HEK293 (cell line): ENCODE results near the gene HBA2.

ENCODE experiments used
- CTCF ChIA-PET: fragments of 350-600 bp; formaldehyde crosslinking; extraction: SDS; loops from one replicate; lab custom pipeline; 2021; ENCODE audit warnings: antibody characterized with exemption; lab: Yijun Ruan, JAX
- POLR2A ChIA-PET: fragments of 300-600 bp; formaldehyde crosslinking; extraction: SDS; loops from one replicate; lab custom pipeline; 2020; ENCODE audit warnings: antibody characterized with exemption, inconsistent platforms; lab: Yijun Ruan, JAX
- H3K27ac ChIP-seq: fragments of 200-500 bp; sonication (Bioruptor generic); 2 replicates; pipeline ENCODE4 v1.5.1; 2014; ENCODE audit warnings: low read depth, low read length, control low read depth, inconsistent platforms; ENCODE audit errors: extremely low read depth
- H3K36me3 ChIP-seq, 2 experiments: fragments of 200-500 bp in 1 of 2; sonication (Bioruptor generic) in 1 of 2; 1 replicate in 1 of 2; 2 replicates in 1 of 2; pipeline ENCODE4 v1.5.1; 2014 to 2017; ENCODE audit warnings: inconsistent platforms in 2 of 2, low read length in 2 of 2; ENCODE audit not compliant: control insufficient read depth in 2 of 2, insufficient read depth in 1 of 2
- H3K4me1 ChIP-seq: fragments of 200-500 bp; sonication (Bioruptor generic); 2 replicates; pipeline ENCODE4 v1.5.1; 2014; ENCODE audit warnings: mild to moderate bottlenecking, low read length, inconsistent platforms; ENCODE audit not compliant: control insufficient read depth, insufficient read depth
- H3K4me3 ChIP-seq: 2 replicates; pipeline ENCODE4 v1.5.1; 2011; ENCODE audit warnings: low read depth, mild to moderate bottlenecking, control low read depth, low read length, moderate library complexity
- H3K9me3 ChIP-seq: fragments of 200-500 bp; sonication (Bioruptor generic); 2 replicates; pipeline ENCODE4 v1.5.1; 2014; ENCODE audit warnings: low read depth, low read length, inconsistent platforms; ENCODE audit not compliant: control insufficient read depth, insufficient read depth
- ATF2 ChIP-seq: fragments of 450-650 bp; formaldehyde crosslinking; IDR thresholded peaks from 2 replicates; pipeline ENCODE4 v1.5.1; 2016; ENCODE audit warnings: missing biosample characterization, missing genetic modification characterization, low read depth
- INSM2 ChIP-seq: fragments of 450-650 bp; formaldehyde crosslinking; IDR thresholded peaks from 2 replicates; pipeline ENCODE4 v1.5.1; 2016; ENCODE audit warnings: missing biosample characterization, missing genetic modification characterization
- KLF1 ChIP-seq: fragments of 450-650 bp; formaldehyde crosslinking; IDR thresholded peaks from 2 replicates; pipeline ENCODE4 v1.5.1; 2016; ENCODE audit warnings: missing biosample characterization, missing genetic modification characterization
- SETDB1 ChIP-seq: IDR thresholded peaks from one replicate; pipeline ENCODE4 v1.6.1; 2017; ENCODE audit warnings: mild to moderate bottlenecking, low read length, moderate library complexity, mixed read lengths; ENCODE audit not compliant: insufficient read length
- ZBTB17 ChIP-seq: fragments of 450-650 bp; formaldehyde crosslinking; IDR thresholded peaks from 2 replicates; pipeline ENCODE4 v1.5.1; 2016; ENCODE audit warnings: missing biosample characterization, missing genetic modification characterization
- ZBTB44 ChIP-seq: fragments of 450-650 bp; IDR thresholded peaks from 2 replicates; pipeline ENCODE4 v1.5.1; 2018; ENCODE audit warnings: missing biosample characterization, mild to moderate bottlenecking, missing genetic modification characterization
- ZBTB48 ChIP-seq: fragments of 450-650 bp; formaldehyde crosslinking; IDR thresholded peaks from 2 replicates; pipeline ENCODE4 v1.5.1; 2016; ENCODE audit warnings: missing biosample characterization, missing genetic modification characterization
- ZBTB7A ChIP-seq: fragments of 450-650 bp; formaldehyde crosslinking; IDR thresholded peaks from 2 replicates; pipeline ENCODE4 v1.5.1; 2016; ENCODE audit warnings: low read depth, missing biosample characterization, missing genetic modification characterization
- ZNF140 ChIP-seq: fragments of 450-650 bp; formaldehyde crosslinking; IDR thresholded peaks from 2 replicates; pipeline ENCODE4 v1.5.1; 2016; ENCODE audit warnings: missing biosample characterization, missing genetic modification characterization
- ZNF146 ChIP-seq: fragments of 450-650 bp; formaldehyde crosslinking; IDR thresholded peaks from 2 replicates; pipeline ENCODE4 v1.5.1; 2016; ENCODE audit warnings: missing biosample characterization, missing genetic modification characterization
- ZNF19 ChIP-seq: fragments of 450-650 bp; formaldehyde crosslinking; IDR thresholded peaks from 2 replicates; pipeline ENCODE4; 2016; ENCODE audit warnings: missing biosample characterization, missing genetic modification characterization, low read depth
- ZNF335 ChIP-seq: fragments of 450-650 bp; formaldehyde crosslinking; conservative IDR thresholded peaks from 2 replicates; pipeline ENCODE4 v1.5.1; 2016; ENCODE audit warnings: missing biosample characterization, missing genetic modification characterization
- ZNF394 ChIP-seq: fragments of 450-650 bp; formaldehyde crosslinking; IDR thresholded peaks from 2 replicates; pipeline ENCODE4 v1.5.1; 2016; ENCODE audit warnings: missing biosample characterization, missing genetic modification characterization, mild to moderate bottlenecking, moderate library complexity, borderline replicate concordance
- ZNF654 ChIP-seq: fragments of 450-650 bp; formaldehyde crosslinking; IDR thresholded peaks from 2 replicates; pipeline ENCODE4 v1.5.1; 2016; ENCODE audit warnings: low read depth, missing biosample characterization, missing genetic modification characterization
- ZNF792 ChIP-seq: fragments of 450-650 bp; formaldehyde crosslinking; IDR thresholded peaks from 2 replicates; pipeline ENCODE4 v1.5.1; 2016; ENCODE audit warnings: missing biosample characterization, missing genetic modification characterization
- ZXDB ChIP-seq: fragments of 450-650 bp; formaldehyde crosslinking; IDR thresholded peaks from 2 replicates; pipeline ENCODE4 v1.5.1; 2016; ENCODE audit warnings: missing biosample characterization, missing genetic modification characterization

Gene HBA2

GRCh38 chr16:178668-179015 lies 6.0 kb downstream of the HBA2 start (continued):
- TF ChIP-seq ZBTB44 (tag by site-specific recombination) (no peak), ZBTB48 (no peak), ZXDB (tag by site-specific recombination) (no peak), KLF1 (tag by site-specific recombination) (no peak), SETDB1 (no peak), ZBTB7A (tag by site-specific recombination) (no peak), ZNF19 (tag by site-specific recombination) (no peak)
- TF ChIP-seq, all 188 proteins: peak for 0

- TF ChIP-seq ZNF394 (no peak), ZNF654 (tag by site-specific recombination) (no peak), ZNF792 (tag by site-specific recombination) (no peak), ZNF146 (tag by site-specific recombination) (0 out of 2 replicates have a peak, but pooled peaks have one; percentile 29), ATF2 (tag by site-specific recombination) (no peak), INSM2 (no peak)
- TF ChIP-seq, all 188 proteins: peak for 1
- ChIA-PET POLR2A (no interaction called here), CTCF (interaction anchor here (0.6 to 1.8 kb wide), 7 partner anchors 46 to 114 kb away, joined by 3 to 17 read pairs (median 5); no protein-coding TSS in a partner anchor)
- H3K36me3 ChIP-seq, result peaks cover 0 to 4% of the 10 kb centered on the region in 2 experiments; a peak in 2 of 3 replicates
- H3K4me1 ChIP-seq, result peaks cover 5% of the 10 kb centered on the region; the same call in 1 of the 2 replicates
- no peak overlapping the region for H3K27ac ChIP-seq
- H3K4me3 ChIP-seq, result no peak overlapping the region
- no peaks in the 10 kb centered on the region for H3K9me3 ChIP-seq
Measured at GRCh38 chr16:179211-180092, 6.8 kb downstream of the HBA2 start.

GRCh38 chr16:180101-180675 lies 7.5 kb downstream of the HBA2 start, which contains the start of gene HBQ1:
Gene HBQ1, plus strand, starts transcription at chr16:180459. Its CDS starts 28 bp downstream, at chr16:180487.
- Histone ChIP-seq H3K9me3 (no peaks in the 10 kb centered on the region), H3K36me3 (peaks cover 0 to 5% of the 10 kb centered on the region in 2 experiments; a peak in 2 of 3 replicates), H3K4me1 (peaks cover 3% of the 10 kb centered on the region; the same call in 1 of the 2 replicates), H3K27ac (peak within 1 kb of the TSS; percentile 25; the same call in 1 of the 2 replicates)
- POLR2A ChIA-PET, result no interaction called here
- CTCF ChIA-PET, result interaction anchor here (0.6 to 1.8 kb wide), 10 partner anchors 11 to 118 kb away, joined by 3 to 17 read pairs (median 5); no protein-coding TSS in a partner anchor
- TF ChIP-seq ZNF140 (tag by site-specific recombination), result peak; percentile 15; the same call in 1 of the 2 replicates
- TF ChIP-seq ZNF335, result peak; percentile 64; the same call in 1 of the 2 replicates
- TF ChIP-seq ZBTB17, result no peak
- TF ChIP-seq, all 188 proteins: peak for 2
- H3K4me3 ChIP-seq, result peak within 1 kb of the TSS; percentile 1; the same call in 1 of the 2 replicates
